HTERT RPE-1 (cell line): ENCODE results near the gene TRAK1.

Experiments used
- in situ Hi-C: fragments of 300-500 bp; cut with MboI; formaldehyde crosslinking; loops from 4 replicates; pipeline ENCODE4 v1.14.3; 2020; ENCODE audit warnings: low sequenced_read_pairs

Gene TRAK1

GRCh38 chr3:42151596-42152168 is 60.5 kb downstream of the TRAK1 start:
- in situ Hi-C loops: no loop called here

- in situ Hi-C loops: no loop called here
These were observed 61.0 kb downstream of the TRAK1 start for GRCh38 chr3:42152193-42152592.

GRCh38 chr3:42153039-42153438 is 61.9 kb downstream of the TRAK1 start:
- in situ Hi-C loops: no loop called here

GRCh38 chr3:42157540-42158538 is 66.7 kb downstream of the TRAK1 start:
- in situ Hi-C loops: no loop called here

- in situ Hi-C loops: no loop called here
These were observed 68.0 kb downstream of the TRAK1 start for GRCh38 chr3:42159147-42159546.

- in situ Hi-C loops: no loop called here
These were observed 68.7 kb downstream of the TRAK1 start for GRCh38 chr3:42159706-42160472.

GRCh38 chr3:42161050-42161935 is 70.1 kb downstream of the TRAK1 start:
- in situ Hi-C loops: no loop called here

GRCh38 chr3:42162462-42162861 is 71.3 kb downstream of the TRAK1 start:
- in situ Hi-C loops: no loop called here

GRCh38 chr3:42163622-42164244 is 72.6 kb downstream of the TRAK1 start:
- in situ Hi-C loops: no loop called here

- in situ Hi-C loops: no loop called here
These were observed 73.5 kb downstream of the TRAK1 start for GRCh38 chr3:42164656-42165055.

GRCh38 chr3:42165211-42165610 is 74.1 kb downstream of the TRAK1 start:
- in situ Hi-C loops: no loop called here

- in situ Hi-C loops: no loop called here
These were observed 75.1 kb downstream of the TRAK1 start for GRCh38 chr3:42166214-42166613.

- in situ Hi-C loops: no loop called here
These were observed 75.6 kb downstream of the TRAK1 start for GRCh38 chr3:42166662-42167300.

- in situ Hi-C loops: no loop called here
These were observed 78.5 kb downstream of the TRAK1 start for GRCh38 chr3:42169579-42170120.

GRCh38 chr3:42172047-42172654 is 81.0 kb downstream of the TRAK1 start:
- in situ Hi-C loops: no loop called here

GRCh38 chr3:42173307-42173706 is 82.2 kb downstream of the TRAK1 start:
- in situ Hi-C loops: no loop called here

- in situ Hi-C loops: no loop called here
These were observed 83.7 kb downstream of the TRAK1 start for GRCh38 chr3:42174679-42175385.
